Hypothalamus (tissue), 51 donors: Measurements from ENCODE around the gene IL20.

Experiments used
- DNase-seq, 51 donors: peaks; one replicate each; lab custom pipeline; 2025; lab: John Stamatoyannopoulos, UW

Gene IL20

GRCh38 chr1:206864939-206865671 is at the start of gene IL20:
TSS of gene IL20 (plus strand) at chr1:206865623. CDS start at chr1:206865853, 230 bp downstream.
- DNase-seq, result peak in 31 of 51 donors; percentile 1 to 68 (median 15)

GRCh38 chr1:206816390-206817287 is 48.8 kb upstream of the IL20 start:
- no peak for DNase-seq

- DNase-seq, result no peak
Observed at GRCh38 chr1:206821493-206821892, 43.9 kb upstream of the IL20 start.

GRCh38 chr1:206823727-206824126 is 41.7 kb upstream of the IL20 start:
- DNase-seq, result no peak

- no peak for DNase-seq
Observed at GRCh38 chr1:206824331-206824730, 41.1 kb upstream of the IL20 start.

- no peak for DNase-seq
Observed at GRCh38 chr1:206826394-206826793, 39.0 kb upstream of the IL20 start.

- no peak for DNase-seq
Observed at GRCh38 chr1:206828061-206828460, 37.4 kb upstream of the IL20 start.

- DNase-seq, result no peak
Observed at GRCh38 chr1:206828765-206829164, 36.7 kb upstream of the IL20 start.

- no peak for DNase-seq
Observed at GRCh38 chr1:206829282-206829681, 36.1 kb upstream of the IL20 start.

- DNase-seq, result no peak
Observed at GRCh38 chr1:206829875-206830274, 35.5 kb upstream of the IL20 start.

- DNase-seq, result no peak
Observed at GRCh38 chr1:206831650-206832049, 33.8 kb upstream of the IL20 start.

GRCh38 chr1:206832352-206832880 is 33.0 kb upstream of the IL20 start:
- DNase-seq, result no peak

- DNase-seq, result peak in 1 of 51 donors; percentile 4
Observed at GRCh38 chr1:206833106-206833680, 32.2 kb upstream of the IL20 start.

GRCh38 chr1:206833801-206834200 is 31.6 kb upstream of the IL20 start:
- DNase-seq, result no peak

- DNase-seq, result no peak
Observed at GRCh38 chr1:206834217-206834616, 31.2 kb upstream of the IL20 start.

- peak in 1 of 51 donors; percentile 7 for DNase-seq
Observed at GRCh38 chr1:206834711-206835110, 30.7 kb upstream of the IL20 start.

- no peak for DNase-seq
Observed at GRCh38 chr1:206835186-206835585, 30.2 kb upstream of the IL20 start.

- no peak for DNase-seq
Observed at GRCh38 chr1:206836111-206836510, 29.3 kb upstream of the IL20 start.

- no peak for DNase-seq
Observed at GRCh38 chr1:206839006-206839560, 26.3 kb upstream of the IL20 start.

GRCh38 chr1:206839857-206840256 is 25.6 kb upstream of the IL20 start:
- DNase-seq, result no peak
